ENCODE results near the gene TANC1. TPM values are rescaled to one million over a fixed set of nuclear protein-coding genes. Genes with fewer than 3 reads are reported as not detected.

The TANC1 gene
- polyA plus RNA-seq, 1 donor (not counting 4 experiments of a cell fraction or from before 2014, with no cell fraction given), result 33.5 TPM

DNA sequence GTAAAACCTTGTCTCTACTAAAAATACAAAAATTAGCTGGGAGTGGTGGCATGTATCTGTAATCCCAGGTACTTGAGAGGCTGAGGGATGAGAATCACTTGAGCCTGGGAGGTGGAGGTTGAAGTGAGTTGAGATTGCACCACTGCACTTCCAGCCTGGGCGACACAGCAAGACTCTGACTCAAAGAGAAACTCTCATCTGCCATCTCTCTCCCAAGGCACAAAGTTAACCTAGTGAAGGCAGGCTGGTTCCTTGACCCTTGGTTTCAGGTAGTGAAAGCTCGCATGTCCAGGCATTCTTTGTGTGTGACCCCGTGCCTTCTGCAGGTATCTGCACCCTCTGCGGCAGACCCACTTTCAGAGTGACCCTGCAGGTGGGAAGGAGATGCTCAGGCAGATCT, 218.0 kb downstream of the TANC1 start:
- H3K9ac ChIP-seq (ENCODE audit: control insufficient read depth, extremely low read depth, insufficient read depth, low read length), result no peak overlapping the region
- peaks cover 7% of the 10 kb centered on the region for H3K79me2 ChIP-seq (ENCODE audit: control insufficient read depth, insufficient read depth, low read length)
- no peaks in the 10 kb centered on the region for H3K4me1 ChIP-seq (ENCODE audit: control insufficient read depth, extremely low read depth, insufficient read depth, low read length)
- no peak overlapping the region for H3K4me3 ChIP-seq (ENCODE audit: control insufficient read depth in 2 of 3, extremely low read depth in 1 of 3, insufficient read depth in 2 of 3, low read depth in 1 of 3, low read length in 3 of 3)
- H3K27ac ChIP-seq (ENCODE audit: control insufficient read depth, insufficient read depth, low read length), result no peak overlapping the region
- no peaks in the 10 kb centered on the region for H4K20me1 ChIP-seq (ENCODE audit: control insufficient read depth, extremely low read depth, insufficient read depth, low read length)
- H3K4me2 ChIP-seq (ENCODE audit: control insufficient read depth, extremely low read depth, insufficient read depth, low read depth, low read length), result no peak overlapping the region
- no peaks in the 10 kb centered on the region for H3K27me3 ChIP-seq (ENCODE audit: control insufficient read depth, extremely low read depth, insufficient read depth, low read length)
- dilution Hi-C loops (cut with MboI; ENCODE audit: extremely low pct_ligation_motif_present, low sequenced_read_pairs), result no loop called here
- FAIRE-seq, result no peak
- TF ChIP-seq, protein P1, sequence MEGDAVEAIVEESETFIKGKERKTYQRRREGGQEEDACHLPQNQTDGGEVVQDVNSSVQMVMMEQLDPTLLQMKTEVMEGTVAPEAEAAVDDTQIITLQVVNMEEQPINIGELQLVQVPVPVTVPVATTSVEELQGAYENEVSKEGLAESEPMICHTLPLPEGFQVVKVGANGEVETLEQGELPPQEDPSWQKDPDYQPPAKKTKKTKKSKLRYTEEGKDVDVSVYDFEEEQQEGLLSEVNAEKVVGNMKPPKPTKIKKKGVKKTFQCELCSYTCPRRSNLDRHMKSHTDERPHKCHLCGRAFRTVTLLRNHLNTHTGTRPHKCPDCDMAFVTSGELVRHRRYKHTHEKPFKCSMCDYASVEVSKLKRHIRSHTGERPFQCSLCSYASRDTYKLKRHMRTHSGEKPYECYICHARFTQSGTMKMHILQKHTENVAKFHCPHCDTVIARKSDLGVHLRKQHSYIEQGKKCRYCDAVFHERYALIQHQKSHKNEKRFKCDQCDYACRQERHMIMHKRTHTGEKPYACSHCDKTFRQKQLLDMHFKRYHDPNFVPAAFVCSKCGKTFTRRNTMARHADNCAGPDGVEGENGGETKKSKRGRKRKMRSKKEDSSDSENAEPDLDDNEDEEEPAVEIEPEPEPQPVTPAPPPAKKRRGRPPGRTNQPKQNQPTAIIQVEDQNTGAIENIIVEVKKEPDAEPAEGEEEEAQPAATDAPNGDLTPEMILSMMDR (optimal IDR thresholded peaks at IDR 0.05 in 1 of 3, IDR thresholded peaks at IDR 0.05 in 1 of 3, conservative IDR thresholded peaks at IDR 0.05 in 1 of 3; ENCODE audit: extremely low read depth in 1 of 3, insufficient read depth in 2 of 3, low read length in 3 of 3), result no peak
- TF ChIP-seq EZH2 (IDR thresholded peaks at IDR 0.05; ENCODE audit: low read length), result no peak
- peaks cover 38 to 55% of the 10 kb centered on the region in 2 experiments for H3K36me3 ChIP-seq (ENCODE audit: control insufficient read depth in 2 of 2, extremely low read depth in 1 of 2, insufficient read depth in 2 of 2, low read length in 2 of 2)
- no peak overlapping the region for H2AFZ ChIP-seq (ENCODE audit: control insufficient read depth, low read length)
- H3K9me3 ChIP-seq (ENCODE audit: control insufficient read depth, low read depth, low read length), result no peaks in the 10 kb centered on the region
- DNase-seq (ENCODE audit: low read depth, low spot score), result no peak
- H3K9me1 ChIP-seq (ENCODE audit: control insufficient read depth, extremely low read depth, insufficient read depth, low read length), result no peaks in the 10 kb centered on the region

DNA sequence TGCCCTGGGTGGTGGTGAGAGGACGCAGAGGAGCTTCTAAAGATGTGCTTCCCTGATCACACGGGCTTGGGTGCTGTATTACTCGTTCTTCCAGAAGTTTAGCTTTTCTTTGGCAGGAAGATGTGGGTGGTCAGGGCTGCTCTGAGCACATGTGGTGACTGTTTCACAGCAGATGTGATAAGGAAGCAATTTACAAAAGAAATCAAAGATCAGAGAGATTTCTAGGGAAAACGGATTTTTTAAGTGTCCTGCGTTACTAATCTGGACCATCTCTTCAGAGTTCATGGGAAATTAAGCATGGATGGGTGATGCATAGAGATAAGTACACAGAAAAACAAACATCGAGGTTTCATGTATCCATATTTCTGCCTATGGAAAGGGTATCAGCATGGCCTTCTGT, 218.7 kb downstream of the TANC1 start:
- H3K9me1 ChIP-seq (ENCODE audit: control insufficient read depth, extremely low read depth, insufficient read depth, low read length), result no peaks in the 10 kb centered on the region
- H3K4me3 ChIP-seq (ENCODE audit: control insufficient read depth in 2 of 3, extremely low read depth in 1 of 3, insufficient read depth in 2 of 3, low read depth in 1 of 3, low read length in 3 of 3), result no peak overlapping the region
- no peak for TF ChIP-seq EZH2 (IDR thresholded peaks at IDR 0.05; ENCODE audit: low read length)
- TF ChIP-seq, protein P1 (optimal IDR thresholded peaks at IDR 0.05 in 1 of 3, IDR thresholded peaks at IDR 0.05 in 1 of 3, conservative IDR thresholded peaks at IDR 0.05 in 1 of 3; ENCODE audit: extremely low read depth in 1 of 3, insufficient read depth in 2 of 3, low read length in 3 of 3), result no peak
- no peak overlapping the region for H3K4me2 ChIP-seq (ENCODE audit: control insufficient read depth, extremely low read depth, insufficient read depth, low read depth, low read length)
- no peak for FAIRE-seq
- dilution Hi-C loops (cut with MboI; ENCODE audit: extremely low pct_ligation_motif_present, low sequenced_read_pairs), result no loop called here
- H2AFZ ChIP-seq (ENCODE audit: control insufficient read depth, low read length), result no peak overlapping the region
- no peaks in the 10 kb centered on the region for H4K20me1 ChIP-seq (ENCODE audit: control insufficient read depth, extremely low read depth, insufficient read depth, low read length)
- H3K4me1 ChIP-seq (ENCODE audit: control insufficient read depth, extremely low read depth, insufficient read depth, low read length), result no peaks in the 10 kb centered on the region
- DNase-seq (ENCODE audit: low read depth, low spot score), result no peak
- no peaks in the 10 kb centered on the region for H3K9me3 ChIP-seq (ENCODE audit: control insufficient read depth, low read depth, low read length)
- no peak overlapping the region for H3K9ac ChIP-seq (ENCODE audit: control insufficient read depth, extremely low read depth, insufficient read depth, low read length)
- H3K36me3 ChIP-seq (ENCODE audit: control insufficient read depth in 2 of 2, extremely low read depth in 1 of 2, insufficient read depth in 2 of 2, low read length in 2 of 2), result peaks cover 39 to 59% of the 10 kb centered on the region in 2 experiments
- H3K79me2 ChIP-seq (ENCODE audit: control insufficient read depth, insufficient read depth, low read length), result peaks cover 7% of the 10 kb centered on the region
- no peaks in the 10 kb centered on the region for H3K27me3 ChIP-seq (ENCODE audit: control insufficient read depth, extremely low read depth, insufficient read depth, low read length)
- no peak overlapping the region for H3K27ac ChIP-seq (ENCODE audit: control insufficient read depth, insufficient read depth, low read length)
